ACHN (cell line): Measurements from ENCODE around the gene ADGRG1.
"Not testable (repeated sequence)": the region's sequence is repeated elsewhere in the genome, so short reads cannot be mapped to it uniquely, and the experiment has no call there.

Experiments
- DNase-seq: peaks from one replicate; pipeline ENCODE4 v3.0.0-alpha.2; 2015
- in situ Hi-C: cut with HindIII; loops from 2 replicates; pipeline ENCODE4 v1.10.0; 2017; ENCODE audit warnings: low sequenced_read_pairs, low pct_ligation_motif_present, low pct_unique_long_range_greater_than_20kb

The ADGRG1 gene

GRCh38 chr16:57670196-57670595 is 41.8 kb downstream of the ADGRG1 start:
- DNase-seq: no peak
- in situ Hi-C loops: no loop called here

GRCh38 chr16:57671451-57671850 is 43.0 kb downstream of the ADGRG1 start:
- DNase-seq, in situ Hi-C loops: not testable (repeated sequence)

- no peak for DNase-seq
- in situ Hi-C loops: no loop called here
Measured at GRCh38 chr16:57672416-57672815, 44.0 kb downstream of the ADGRG1 start.

- in situ Hi-C loops: no loop called here
- no peak for DNase-seq
Measured at GRCh38 chr16:57672824-57673223, 44.4 kb downstream of the ADGRG1 start.

- no peak for DNase-seq
- in situ Hi-C loops: no loop called here
Measured at GRCh38 chr16:57675741-57676551, 47.5 kb downstream of the ADGRG1 start.

GRCh38 chr16:57676553-57677085 is 48.2 kb downstream of the ADGRG1 start:
- no peak for DNase-seq
- in situ Hi-C loops: no loop called here

- in situ Hi-C loops: no loop called here
- no peak for DNase-seq
Measured at GRCh38 chr16:57677622-57678369, 49.4 kb downstream of the ADGRG1 start.

GRCh38 chr16:57679016-57679415 is 50.6 kb downstream of the ADGRG1 start:
- in situ Hi-C loops: no loop called here

GRCh38 chr16:57679767-57680482 is 51.5 kb downstream of the ADGRG1 start:
- in situ Hi-C loops: no loop called here
- DNase-seq: no peak

More at GRCh38 chr16:57679016-57679415, 50.6 kb downstream of the ADGRG1 start:
- DNase-seq: no peak

GRCh38 chr16:57680842-57681375 is 52.5 kb downstream of the ADGRG1 start:
- in situ Hi-C loops: no loop called here
- DNase-seq: no peak

- in situ Hi-C loops: no loop called here
- DNase-seq: no peak
Measured at GRCh38 chr16:57681950-57682728, 53.7 kb downstream of the ADGRG1 start.

GRCh38 chr16:57682809-57683635 is 54.6 kb downstream of the ADGRG1 start:
- in situ Hi-C loops: no loop called here
- no peak for DNase-seq

- in situ Hi-C loops: no loop called here
- no peak for DNase-seq
Measured at GRCh38 chr16:57683636-57684545, 55.5 kb downstream of the ADGRG1 start.

- in situ Hi-C loops: no loop called here
- no peak for DNase-seq
Measured at GRCh38 chr16:57684626-57685358, 56.4 kb downstream of the ADGRG1 start.

- in situ Hi-C loops: no loop called here
- DNase-seq: no peak
Measured at GRCh38 chr16:57685633-57686032, 57.2 kb downstream of the ADGRG1 start.

- DNase-seq: no peak
- in situ Hi-C loops: no loop called here
Measured at GRCh38 chr16:57686577-57686976, 58.1 kb downstream of the ADGRG1 start.
